CD14-positive monocyte (primary cell): ENCODE data around the gene ST6GALNAC3. TPM values are rescaled to one million over a fixed set of nuclear protein-coding genes. Genes with fewer than 3 reads are reported as not detected.

Source experiments
- DNase-seq, 3 donors: peaks; one replicate each; pipeline ENCODE4 v3.0.0-alpha.2; 2011 to 2022
- H2AFZ ChIP-seq: 2 replicates; pipeline ENCODE4 v1.6.0; 2012; ENCODE audit warnings: mild to moderate bottlenecking, low read depth, low read length, inconsistent platforms; ENCODE audit not compliant: insufficient read depth, poor library complexity, severe bottlenecking
- H3K27ac ChIP-seq, 2 donors: 1 replicate in 1 of 2; 2 replicates in 1 of 2; pipeline ENCODE4 v1.5.1; 2012 to 2013; ENCODE audit warnings: low read length in 2 of 2, control low read depth in 1 of 2, inconsistent platforms in 1 of 2, low read depth in 1 of 2, mild to moderate bottlenecking in 1 of 2
- H3K27me3 ChIP-seq, 2 donors: one replicate each; pipeline versions ENCODE4 v1.6.0 to v1.6.1; 2011 to 2013; ENCODE audit warnings: low read length in 2 of 2; ENCODE audit not compliant: control insufficient read depth in 2 of 2, insufficient read depth in 2 of 2
- H3K36me3 ChIP-seq, 2 donors: replicated peaks in 1 of 2; 1 replicate in 1 of 2; 2 replicates in 1 of 2; pipeline versions ENCODE4 v1.5.1 to v1.6.1; 2012 to 2013; ENCODE audit warnings: low read length in 2 of 2, control low read depth in 1 of 2, inconsistent platforms in 1 of 2, mild to moderate bottlenecking in 1 of 2; ENCODE audit not compliant: insufficient read depth in 2 of 2, control insufficient read depth in 1 of 2
- H3K4me1 ChIP-seq, 2 donors: 1 replicate in 1 of 2; 2 replicates in 1 of 2; pipeline versions ENCODE4 v1.5.1 to v1.6.1; 2012 to 2013; ENCODE audit warnings: low read length in 2 of 2, control low read depth in 1 of 2, inconsistent platforms in 1 of 2, mild to moderate bottlenecking in 1 of 2, moderate library complexity in 1 of 2; ENCODE audit not compliant: insufficient read depth in 2 of 2, control insufficient read depth in 1 of 2
- H3K4me2 ChIP-seq: replicated peaks from 2 replicates; pipeline ENCODE3; 2012; ENCODE audit warnings: low read length, moderate library complexity, mild to moderate bottlenecking; ENCODE audit not compliant: poor library complexity, severe bottlenecking; ENCODE audit errors: extremely low read depth
- H3K4me3 ChIP-seq, 3 experiments: fragments of 200-600 bp in 1 of 3; sonication (generic) in 1 of 3; replicated peaks in 1 of 3; 1 replicate in 2 of 3; 2 replicates in 1 of 3; pipeline ENCODE4 v1.5.1; 2011 to 2013; ENCODE audit warnings: low read length in 3 of 3, mild to moderate bottlenecking in 3 of 3, control low read depth in 2 of 3, low read depth in 2 of 3, inconsistent platforms in 1 of 3, moderate library complexity in 1 of 3
- H3K79me2 ChIP-seq: 2 replicates; pipeline ENCODE4 v1.6.0; 2012; ENCODE audit warnings: mild to moderate bottlenecking, control low read depth, inconsistent platforms, low read length, moderate library complexity; ENCODE audit not compliant: insufficient read depth
- H3K9ac ChIP-seq: 2 replicates; pipeline ENCODE4 v1.6.0; 2017; ENCODE audit warnings: low read length, mild to moderate bottlenecking; ENCODE audit not compliant: insufficient read depth, poor library complexity, severe bottlenecking
- H3K9me3 ChIP-seq, 2 donors: replicated peaks in 1 of 2; 1 replicate in 1 of 2; 2 replicates in 1 of 2; pipeline versions ENCODE4 v1.5.1 to v1.6.1; 2012 to 2013; ENCODE audit warnings: low read length in 2 of 2, control low read depth in 1 of 2; ENCODE audit not compliant: control insufficient read depth in 1 of 2, insufficient read depth in 1 of 2
- H4K20me1 ChIP-seq: 2 replicates; pipeline ENCODE4 v1.6.0; 2012; ENCODE audit warnings: mild to moderate bottlenecking, low read length, control low read depth, moderate library complexity; ENCODE audit not compliant: insufficient read depth
- H3K27ac Mint-ChIP-seq, 7 donors: one replicate each; pipeline ENCODE4 v1.8.0; 2020; ENCODE audit warnings: mild to moderate bottlenecking in 7 of 7, mixed read lengths in 7 of 7, moderate library complexity in 6 of 7, inconsistent platforms in 2 of 7
- H3K27me3 Mint-ChIP-seq, 3 donors: one replicate each; pipeline ENCODE4 v1.8.0; 2021 to 2022; ENCODE audit warnings: low read depth in 3 of 3, mild to moderate bottlenecking in 3 of 3, mixed read lengths in 3 of 3, moderate library complexity in 3 of 3, inconsistent platforms in 1 of 3
- H3K36me3 Mint-ChIP-seq, 2 donors: one replicate each; pipeline ENCODE4 v1.8.0; 2020; ENCODE audit warnings: mixed read lengths in 2 of 2, inconsistent platforms in 1 of 2, mild to moderate bottlenecking in 1 of 2
- H3K4me1 Mint-ChIP-seq: one replicate; pipeline ENCODE4 v1.8.0; 2020; ENCODE audit warnings: mild to moderate bottlenecking, mixed read lengths
- H3K4me3 Mint-ChIP-seq, 2 donors: one replicate each; pipeline ENCODE4 v1.8.0; 2020; ENCODE audit warnings: mild to moderate bottlenecking in 2 of 2, mixed read lengths in 2 of 2, moderate library complexity in 1 of 2
- H3K9me3 Mint-ChIP-seq, 7 donors: one replicate each; pipeline ENCODE4 v1.8.0; 2020 to 2022; ENCODE audit warnings: mixed read lengths in 7 of 7, mild to moderate bottlenecking in 6 of 7, moderate library complexity in 6 of 7, inconsistent platforms in 2 of 7
- CTCF ChIP-seq: fragments of 200-600 bp; IDR thresholded peaks from one replicate; pipeline ENCODE4 v1.8.0; 2022; ENCODE audit warnings: antibody characterized with exemption, mild to moderate bottlenecking
- WGBS: methylation state at CpG from one replicate; pipeline ENCODE4 v1.1.5; 2013; ENCODE audit warnings: missing lambda C conversion rate; ENCODE audit not compliant: insufficient coverage; 5-methylcytosine and 5-hydroxymethylcytosine counted together
- intact Hi-C, 2 donors: fragments of 100-400 bp; cut with micrococcal nuclease; formaldehyde crosslinking; loops; one replicate each; pipeline versions ENCODE4 v1.15.0 to v1.15.1; 2023
- polyA plus RNA-seq, 3 donors: library from polyadenylated mRNA; depleted of rRNA in 1 of 3; unstranded in 2 of 3; stranded (reverse) in 1 of 3; fragments of 300-500 nt in 2 of 3; fragments of >200 nt in 1 of 3; fragmentation: Illumina TruSeq in 2 of 3; gene quantifications; 1 replicate in 2 of 3; 2 replicates in 1 of 3; pipeline ENCODE4 v1.2.3, GENCODE V29; 2012 to 2021

Gene ST6GALNAC3
- polyA plus RNA-seq, 3 donors = 6.5 to 9.2 (median 7.6) TPM

DNA sequence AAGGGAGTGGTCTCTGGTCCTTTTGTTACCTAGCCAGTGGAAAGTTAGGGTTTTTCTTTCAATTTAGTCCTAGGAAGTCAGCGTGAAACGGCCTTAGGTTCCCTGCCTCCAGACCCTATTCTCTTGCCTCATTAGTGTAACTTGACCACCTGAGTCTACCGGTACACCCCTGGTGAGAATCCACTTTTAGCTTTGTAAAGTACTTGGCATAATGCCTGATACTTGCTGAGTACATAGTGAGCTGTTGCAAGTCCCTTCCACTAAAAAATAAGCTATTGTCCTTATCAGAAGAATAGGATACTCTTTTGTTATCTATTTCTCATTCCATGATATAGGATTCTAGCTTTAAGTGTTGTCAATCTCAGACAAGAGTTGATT is 228.8 kb downstream of the ST6GALNAC3 start:
- Histone ChIP-seq H3K36me3 (no peaks in the 10 kb centered on the region), H3K4me1 (no peaks in the 10 kb centered on the region), H3K9ac (no peak overlapping the region), H3K9me3 (no peaks in the 10 kb centered on the region), H3K4me2 (no peak overlapping the region), H2AFZ (no peak overlapping the region), H3K79me2 (no peaks in the 10 kb centered on the region), H3K27ac (no peak overlapping the region), H3K27me3 (no peaks in the 10 kb centered on the region), H3K4me3 (no peak overlapping the region), H4K20me1 (no peaks in the 10 kb centered on the region)
- WGBS = no CpG with 5 or more reads among the region's 3 CpGs
- intact Hi-C loops = no loop called here
- H3K36me3 Mint-ChIP-seq = no peaks in the 10 kb centered on the region
- no peak overlapping the region for H3K27ac Mint-ChIP-seq
- H3K9me3 Mint-ChIP-seq = peaks cover 0 to 3% (median 0%) of the 10 kb centered on the region in 7 donors
- DNase-seq = no peak
- H3K4me1 Mint-ChIP-seq = no peaks in the 10 kb centered on the region
- peaks cover 0 to 3% (median 0%) of the 10 kb centered on the region in 3 donors for H3K27me3 Mint-ChIP-seq
- no peak overlapping the region for H3K4me3 Mint-ChIP-seq
- no peak for TF ChIP-seq CTCF

DNA sequence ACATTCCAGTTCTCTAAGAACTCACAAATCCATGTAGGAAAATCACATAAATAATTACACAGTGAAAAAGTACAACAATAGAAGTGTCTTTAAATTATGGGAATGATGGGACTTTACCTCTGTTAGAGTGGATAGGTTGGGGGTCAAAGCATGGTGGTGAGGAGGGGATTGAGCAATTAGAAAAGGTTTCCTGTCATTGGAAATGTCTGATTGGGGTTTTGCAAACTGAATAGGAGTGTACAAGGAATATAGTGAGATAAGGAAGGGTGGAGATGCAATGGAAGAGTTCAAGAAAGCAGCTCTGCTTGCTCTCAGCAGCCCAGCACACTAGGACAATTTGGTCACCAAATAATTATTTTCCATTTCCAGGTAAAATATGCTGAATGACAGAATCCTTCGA is 238.8 kb downstream of the ST6GALNAC3 start:
- H3K27me3 Mint-ChIP-seq = peaks cover 1 to 7% (median 2%) of the 10 kb centered on the region in 3 donors
- Histone ChIP-seq H3K9ac (no peak overlapping the region), H4K20me1 (no peaks in the 10 kb centered on the region), H3K36me3 (no peaks in the 10 kb centered on the region), H3K4me2 (no peak overlapping the region), H3K27me3 (no peaks in the 10 kb centered on the region), H3K4me3 (no peak overlapping the region), H2AFZ (no peak overlapping the region), H3K9me3 (no peaks in the 10 kb centered on the region), H3K4me1 (no peaks in the 10 kb centered on the region), H3K27ac (no peak overlapping the region), H3K79me2 (no peaks in the 10 kb centered on the region)
- intact Hi-C loops = no loop called here
- no peak overlapping the region for H3K4me3 Mint-ChIP-seq
- H3K36me3 Mint-ChIP-seq = no peaks in the 10 kb centered on the region
- no CpG with 5 or more reads among the region's 1 CpG for whole genome bisulfite sequencing
- no peak for DNase-seq
- no peak overlapping the region for H3K27ac Mint-ChIP-seq
- no peaks in the 10 kb centered on the region for H3K4me1 Mint-ChIP-seq
- TF ChIP-seq CTCF = no peak
- peaks cover 0 to 7% (median 3%) of the 10 kb centered on the region in 7 donors for H3K9me3 Mint-ChIP-seq
